WTC11 (cell line): ENCODE results near the gene ZNF496. TPM values are rescaled to one million over a fixed set of nuclear protein-coding genes. Genes with fewer than 3 reads are reported as not detected.

Experiments used
- ATAC-seq: fragments of 200-7000 bp; cut with Tn5 transposase; 2 replicates; pipeline ENCODE4 v1.10.0; 2021; ENCODE audit warnings: mild to moderate bottlenecking, moderate library complexity
- CTCF ChIA-PET: fragments of 300-600 bp; sonication (Branson Sonifier 250); formaldehyde crosslinking; loops from one replicate; lab custom pipeline; 2021; ENCODE audit warnings: antibody characterized with exemption; lab: Charles Lee
- POLR2A ChIA-PET: fragments of 350-600 bp; sonication (Branson Sonifier 250); formaldehyde crosslinking; loops from one replicate; lab custom pipeline; 2021; ENCODE audit warnings: antibody characterized with exemption; lab: Charles Lee
- DNase-seq: peaks from one replicate; pipeline ENCODE4 v3.0.0; 2021; ENCODE audit warnings: low spot score
- H3K27ac Mint-ChIP-seq: 2 replicates; pipeline ENCODE4 v1.8.0; 2021; ENCODE audit warnings: mixed read lengths
- H3K27me3 Mint-ChIP-seq: 2 replicates; pipeline ENCODE4 v1.8.0; 2021; ENCODE audit warnings: low read depth, mild to moderate bottlenecking, moderate library complexity, mixed read lengths
- H3K36me3 Mint-ChIP-seq: 2 replicates; pipeline ENCODE4 v1.8.0; 2021; ENCODE audit warnings: mixed read lengths
- H3K4me1 Mint-ChIP-seq: 2 replicates; pipeline ENCODE4 v1.8.0; 2022; ENCODE audit warnings: mixed read lengths
- H3K4me3 Mint-ChIP-seq: 2 replicates; pipeline ENCODE4 v1.8.0; 2021; ENCODE audit warnings: mild to moderate bottlenecking, moderate library complexity, mixed read lengths
- H3K9me3 Mint-ChIP-seq: 2 replicates; pipeline ENCODE4 v1.8.0; 2021; ENCODE audit warnings: mixed read lengths
- ELF4 ChIP-seq: sonication (generic); formaldehyde crosslinking; IDR thresholded peaks from 2 replicates; pipeline ENCODE4 v1.8.1; 2022; ENCODE audit warnings: low read depth, mild to moderate bottlenecking, moderate library complexity, missing genetic modification reagents
- EMX1 ChIP-seq: fragments of 250-450 bp; sonication (Bioruptor Pico); IDR thresholded peaks from 2 replicates; pipeline ENCODE4 v1.8.0; 2021; ENCODE audit warnings: mild to moderate bottlenecking
- HMGA2 ChIP-seq: fragments of 250-450 bp; sonication (Bioruptor Pico); IDR thresholded peaks from 2 replicates; pipeline ENCODE4 v1.4.0; 2021; ENCODE audit warnings: mild to moderate bottlenecking, moderate library complexity
- JAZF1 ChIP-seq: fragments of 250-450 bp; sonication (Bioruptor Pico); IDR thresholded peaks from 2 replicates; pipeline ENCODE4 v1.9.0; 2021; ENCODE audit warnings: moderate library complexity, mild to moderate bottlenecking, inconsistent platforms
- JUN ChIP-seq: sonication (generic); formaldehyde crosslinking; IDR thresholded peaks from 2 replicates; pipeline ENCODE4 v1.8.0; 2023; ENCODE audit warnings: mild to moderate bottlenecking, missing genetic modification reagents
- NFATC4 ChIP-seq: fragments of 250-450 bp; sonication (Bioruptor Pico); IDR thresholded peaks from 2 replicates; pipeline ENCODE4 v1.9.0; 2021; ENCODE audit warnings: mild to moderate bottlenecking
- OVOL2 ChIP-seq: fragments of 250-450 bp; sonication (Bioruptor Pico); IDR thresholded peaks from 2 replicates; pipeline ENCODE4 v1.9.0; 2021; ENCODE audit warnings: mild to moderate bottlenecking, borderline replicate concordance
- TEAD1 ChIP-seq: sonication (generic); formaldehyde crosslinking; IDR thresholded peaks from 2 replicates; pipeline ENCODE4 v1.8.0; 2022; ENCODE audit warnings: mild to moderate bottlenecking, missing genetic modification reagents
- TEAD4 ChIP-seq: sonication (generic); formaldehyde crosslinking; IDR thresholded peaks from 2 replicates; pipeline ENCODE4 v1.8.0; 2022; ENCODE audit warnings: mild to moderate bottlenecking, missing genetic modification reagents
- ZNF121 ChIP-seq: sonication (generic); formaldehyde crosslinking; IDR thresholded peaks from 2 replicates; pipeline ENCODE4 v1.8.0; 2023; ENCODE audit warnings: missing genetic modification reagents
- ZNF232 ChIP-seq: sonication (generic); formaldehyde crosslinking; IDR thresholded peaks from 2 replicates; pipeline ENCODE4 v1.8.0; 2022; ENCODE audit warnings: mild to moderate bottlenecking, missing genetic modification reagents
- ZNF396 ChIP-seq: fragments of 250-450 bp; sonication (Bioruptor Pico); IDR thresholded peaks from 2 replicates; pipeline ENCODE4 v1.8.0; 2021; ENCODE audit warnings: mild to moderate bottlenecking, moderate library complexity, borderline replicate concordance
- ZNF423 ChIP-seq: fragments of 250-450 bp; sonication (Bioruptor Pico); IDR thresholded peaks from 2 replicates; pipeline ENCODE4 v2.1.2; 2022; ENCODE audit warnings: mild to moderate bottlenecking, moderate library complexity
- total RNA-seq: library from RNA; stranded (reverse); gene quantifications from 3 replicates; pipeline ENCODE4 v1.2.3, GENCODE V29; 2021
- TF ChIP-seq, protein P1 (sequence below): fragments of 200-600 bp; IDR thresholded peaks from 2 replicates; pipeline ENCODE4 v1.8.0; 2022; ENCODE audit warnings: antibody characterized with exemption
- TF ChIP-seq, protein P2 (sequence below): sonication (generic); formaldehyde crosslinking; IDR thresholded peaks from 2 replicates; pipeline ENCODE4 v1.8.1; 2023; ENCODE audit warnings: mild to moderate bottlenecking, missing genetic modification reagents, moderate library complexity
- TF ChIP-seq, protein P3 (sequence below): sonication (generic); formaldehyde crosslinking; conservative IDR thresholded peaks from 2 replicates; pipeline ENCODE4 v1.8.1; 2022; ENCODE audit warnings: mild to moderate bottlenecking, missing genetic modification reagents
- TF ChIP-seq, protein P4 (sequence below): sonication (generic); formaldehyde crosslinking; IDR thresholded peaks from 2 replicates; pipeline ENCODE4 v1.8.0; 2022; ENCODE audit warnings: mild to moderate bottlenecking, missing genetic modification reagents
- TF ChIP-seq, protein P5 (sequence below): fragments of 250-450 bp; sonication (Bioruptor Pico); IDR thresholded peaks from 2 replicates; pipeline ENCODE4 v2.1.2; 2022; ENCODE audit warnings: mild to moderate bottlenecking, moderate library complexity
- TF ChIP-seq, protein P6 (sequence below): sonication (generic); formaldehyde crosslinking; IDR thresholded peaks from 2 replicates; pipeline ENCODE4 v1.8.0; 2023; ENCODE audit warnings: missing genetic modification reagents, mild to moderate bottlenecking, borderline replicate concordance

Gene ZNF496
- total RNA-seq, 1 experiment from 2014 or later: 88.3 TPM

DNA sequence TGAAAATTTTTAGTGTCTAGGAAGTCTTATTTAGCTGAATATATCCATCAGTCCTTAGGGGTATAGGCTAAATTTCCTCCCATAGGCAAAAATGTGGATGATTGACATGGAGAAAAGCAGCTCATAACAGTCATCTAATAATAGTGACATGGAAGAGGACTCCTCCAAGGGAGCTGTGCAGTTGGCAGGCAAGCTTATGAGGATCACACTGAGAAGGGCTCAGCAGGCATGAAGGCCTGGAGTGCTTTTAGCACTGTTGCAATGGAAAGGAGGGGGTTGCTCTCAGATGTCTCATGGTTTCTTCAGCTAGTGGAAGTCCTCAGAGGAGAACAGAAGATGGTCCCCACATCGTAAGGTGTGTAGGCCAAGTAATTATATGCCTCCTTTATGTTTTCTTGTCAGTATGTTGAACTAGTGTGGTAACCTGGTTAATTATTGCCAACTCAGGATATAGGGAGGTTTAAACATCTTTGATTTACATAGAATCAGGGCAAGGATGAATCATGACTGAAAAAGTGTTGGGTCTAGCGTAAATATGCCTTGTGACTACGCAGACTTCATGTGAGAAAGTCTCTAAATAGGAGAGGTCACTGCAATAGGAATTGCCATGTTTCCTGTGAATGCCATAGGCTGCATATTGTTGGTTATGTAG, 56.9 kb downstream of the ZNF496 start (continued):
- TF ChIP-seq, protein P1, sequence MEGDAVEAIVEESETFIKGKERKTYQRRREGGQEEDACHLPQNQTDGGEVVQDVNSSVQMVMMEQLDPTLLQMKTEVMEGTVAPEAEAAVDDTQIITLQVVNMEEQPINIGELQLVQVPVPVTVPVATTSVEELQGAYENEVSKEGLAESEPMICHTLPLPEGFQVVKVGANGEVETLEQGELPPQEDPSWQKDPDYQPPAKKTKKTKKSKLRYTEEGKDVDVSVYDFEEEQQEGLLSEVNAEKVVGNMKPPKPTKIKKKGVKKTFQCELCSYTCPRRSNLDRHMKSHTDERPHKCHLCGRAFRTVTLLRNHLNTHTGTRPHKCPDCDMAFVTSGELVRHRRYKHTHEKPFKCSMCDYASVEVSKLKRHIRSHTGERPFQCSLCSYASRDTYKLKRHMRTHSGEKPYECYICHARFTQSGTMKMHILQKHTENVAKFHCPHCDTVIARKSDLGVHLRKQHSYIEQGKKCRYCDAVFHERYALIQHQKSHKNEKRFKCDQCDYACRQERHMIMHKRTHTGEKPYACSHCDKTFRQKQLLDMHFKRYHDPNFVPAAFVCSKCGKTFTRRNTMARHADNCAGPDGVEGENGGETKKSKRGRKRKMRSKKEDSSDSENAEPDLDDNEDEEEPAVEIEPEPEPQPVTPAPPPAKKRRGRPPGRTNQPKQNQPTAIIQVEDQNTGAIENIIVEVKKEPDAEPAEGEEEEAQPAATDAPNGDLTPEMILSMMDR: no peak
- TF ChIP-seq OVOL2 (no peak), JAZF1 (CRISPR knock-in tag) (no peak), EMX1 (CRISPR knock-in tag) (no peak), HMGA2 (CRISPR knock-in tag) (no peak), JUN (CRISPR knock-in tag) (no peak)

DNA sequence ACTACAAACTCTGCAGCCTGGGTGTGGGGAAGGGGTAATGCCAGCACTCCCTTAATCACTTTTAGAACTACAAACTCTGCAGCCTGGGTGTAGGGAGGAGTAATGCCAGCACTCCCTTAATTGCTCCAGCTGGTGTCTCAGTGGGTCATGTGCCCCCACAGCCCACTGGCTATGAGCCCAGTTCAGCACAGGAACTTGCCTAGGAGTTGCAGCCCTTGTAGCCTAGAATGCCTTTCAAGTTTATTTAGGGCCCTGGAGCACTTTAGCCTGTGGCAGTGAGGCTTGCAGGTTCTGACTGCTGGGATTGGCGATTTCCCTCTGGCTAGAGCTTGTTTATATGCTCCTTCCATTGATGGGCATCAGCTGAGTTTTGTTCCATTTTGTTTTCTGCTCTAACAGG, 58.7 kb downstream of the ZNF496 start:
- TF ChIP-seq, protein P2, sequence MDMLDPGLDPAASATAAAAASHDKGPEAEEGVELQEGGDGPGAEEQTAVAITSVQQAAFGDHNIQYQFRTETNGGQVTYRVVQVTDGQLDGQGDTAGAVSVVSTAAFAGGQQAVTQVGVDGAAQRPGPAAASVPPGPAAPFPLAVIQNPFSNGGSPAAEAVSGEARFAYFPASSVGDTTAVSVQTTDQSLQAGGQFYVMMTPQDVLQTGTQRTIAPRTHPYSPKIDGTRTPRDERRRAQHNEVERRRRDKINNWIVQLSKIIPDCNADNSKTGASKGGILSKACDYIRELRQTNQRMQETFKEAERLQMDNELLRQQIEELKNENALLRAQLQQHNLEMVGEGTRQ (CRISPR knock-in tag): peak; percentile 15; the same call in 1 of the 2 replicates
- TF ChIP-seq TEAD4 (CRISPR knock-in tag): no peak
- TF ChIP-seq, all 79 proteins: peak for 1
- H3K27me3 Mint-ChIP-seq: peaks cover 14% of the 10 kb centered on the region
- peaks cover 24% of the 10 kb centered on the region for H3K36me3 Mint-ChIP-seq
- peak; percentile 70 for ATAC-seq
- H3K4me1 Mint-ChIP-seq: peaks cover 6% of the 10 kb centered on the region
- POLR2A ChIA-PET: no interaction called here
- no peak overlapping the region for H3K4me3 Mint-ChIP-seq
- DNase-seq: no peak
- CTCF ChIA-PET: no interaction called here
- peaks cover 29% of the 10 kb centered on the region for H3K9me3 Mint-ChIP-seq
- no peak overlapping the region for H3K27ac Mint-ChIP-seq

DNA sequence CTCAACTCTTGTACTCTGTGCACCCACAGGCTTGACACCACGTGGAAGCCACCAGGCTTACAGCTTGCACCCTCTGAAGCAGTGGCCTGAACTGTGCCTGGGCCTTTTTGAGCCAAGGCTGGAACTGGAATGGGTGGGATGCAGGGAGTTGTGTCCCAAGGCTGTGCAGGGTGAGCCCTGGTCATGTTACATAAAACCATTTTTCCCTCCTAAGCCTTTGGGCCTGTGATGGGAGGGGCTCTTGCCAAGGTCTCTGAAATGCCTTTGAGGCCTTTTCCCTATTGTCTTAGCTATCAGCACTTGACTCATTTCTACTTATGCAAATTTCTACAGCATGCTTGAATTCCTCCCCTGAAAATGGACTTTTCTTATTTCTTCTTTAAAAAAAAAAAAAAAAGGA, 61.7 kb downstream of the ZNF496 start:
- no peak for DNase-seq
- H3K36me3 Mint-ChIP-seq: peaks cover 24% of the 10 kb centered on the region
- peaks cover 12% of the 10 kb centered on the region for H3K27me3 Mint-ChIP-seq
- H3K4me3 Mint-ChIP-seq: no peak overlapping the region
- H3K9me3 Mint-ChIP-seq: peaks cover 29% of the 10 kb centered on the region
- TF ChIP-seq, protein P3, sequence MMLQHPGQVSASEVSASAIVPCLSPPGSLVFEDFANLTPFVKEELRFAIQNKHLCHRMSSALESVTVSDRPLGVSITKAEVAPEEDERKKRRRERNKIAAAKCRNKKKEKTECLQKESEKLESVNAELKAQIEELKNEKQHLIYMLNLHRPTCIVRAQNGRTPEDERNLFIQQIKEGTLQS (CRISPR knock-in tag): no peak
- TF ChIP-seq ZNF232 (no peak), ZNF121 (CRISPR knock-in tag) (no peak)
- TF ChIP-seq, all 79 proteins: peak for 0
- Mint-ChIP-seq H3K4me1 (peaks cover 6% of the 10 kb centered on the region), H3K27ac (no peak overlapping the region)
- ChIA-PET POLR2A (no interaction called here), CTCF (no interaction called here)
- ATAC-seq: no peak

DNA sequence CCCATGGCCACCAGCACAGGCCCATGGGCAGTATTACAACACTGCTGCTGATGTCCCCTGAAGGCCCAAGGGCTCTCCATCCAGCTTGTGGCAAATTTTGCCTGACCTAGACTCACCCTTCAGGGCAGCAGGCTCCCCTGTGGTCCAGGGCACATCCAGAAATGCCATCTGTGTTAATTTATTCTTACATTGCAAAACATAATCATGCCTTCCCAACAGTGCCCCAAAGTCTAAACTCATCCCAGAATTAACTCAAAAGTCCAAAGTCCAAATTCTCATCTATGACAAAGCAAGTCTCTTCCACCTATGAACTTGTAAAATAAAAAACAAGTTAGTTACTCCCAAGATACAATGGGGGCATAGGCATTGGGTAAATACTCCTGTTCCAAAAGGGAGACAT, 62.5 kb downstream of the ZNF496 start:
- peaks cover 24% of the 10 kb centered on the region for H3K36me3 Mint-ChIP-seq
- CTCF ChIA-PET: no interaction called here
- TF ChIP-seq NFATC4 (CRISPR knock-in tag): no peak
- no peak for TF ChIP-seq EMX1 (CRISPR knock-in tag)
- TF ChIP-seq, protein P4, sequence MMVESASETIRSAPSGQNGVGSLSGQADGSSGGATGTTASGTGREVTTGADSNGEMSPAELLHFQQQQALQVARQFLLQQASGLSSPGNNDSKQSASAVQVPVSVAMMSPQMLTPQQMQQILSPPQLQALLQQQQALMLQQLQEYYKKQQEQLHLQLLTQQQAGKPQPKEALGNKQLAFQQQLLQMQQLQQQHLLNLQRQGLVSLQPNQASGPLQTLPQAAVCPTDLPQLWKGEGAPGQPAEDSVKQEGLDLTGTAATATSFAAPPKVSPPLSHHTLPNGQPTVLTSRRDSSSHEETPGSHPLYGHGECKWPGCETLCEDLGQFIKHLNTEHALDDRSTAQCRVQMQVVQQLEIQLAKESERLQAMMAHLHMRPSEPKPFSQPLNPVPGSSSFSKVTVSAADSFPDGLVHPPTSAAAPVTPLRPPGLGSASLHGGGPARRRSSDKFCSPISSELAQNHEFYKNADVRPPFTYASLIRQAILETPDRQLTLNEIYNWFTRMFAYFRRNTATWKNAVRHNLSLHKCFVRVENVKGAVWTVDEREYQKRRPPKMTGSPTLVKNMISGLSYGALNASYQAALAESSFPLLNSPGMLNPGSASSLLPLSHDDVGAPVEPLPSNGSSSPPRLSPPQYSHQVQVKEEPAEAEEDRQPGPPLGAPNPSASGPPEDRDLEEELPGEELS (CRISPR knock-in tag): no peak
- no peak for TF ChIP-seq ELF4 (CRISPR knock-in tag)
- TF ChIP-seq, protein P5, sequence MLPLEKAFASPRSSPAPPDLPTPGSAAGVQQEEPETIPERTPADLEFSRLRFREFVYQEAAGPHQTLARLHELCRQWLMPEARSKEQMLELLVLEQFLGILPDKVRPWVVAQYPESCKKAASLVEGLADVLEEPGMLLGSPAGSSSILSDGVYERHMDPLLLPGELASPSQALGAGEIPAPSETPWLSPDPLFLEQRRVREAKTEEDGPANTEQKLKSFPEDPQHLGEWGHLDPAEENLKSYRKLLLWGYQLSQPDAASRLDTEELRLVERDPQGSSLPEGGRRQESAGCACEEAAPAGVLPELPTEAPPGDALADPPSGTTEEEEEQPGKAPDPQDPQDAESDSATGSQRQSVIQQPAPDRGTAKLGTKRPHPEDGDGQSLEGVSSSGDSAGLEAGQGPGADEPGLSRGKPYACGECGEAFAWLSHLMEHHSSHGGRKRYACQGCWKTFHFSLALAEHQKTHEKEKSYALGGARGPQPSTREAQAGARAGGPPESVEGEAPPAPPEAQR (CRISPR knock-in tag): no peak
- TF ChIP-seq JAZF1 (CRISPR knock-in tag): no peak
- TF ChIP-seq, protein P6, sequence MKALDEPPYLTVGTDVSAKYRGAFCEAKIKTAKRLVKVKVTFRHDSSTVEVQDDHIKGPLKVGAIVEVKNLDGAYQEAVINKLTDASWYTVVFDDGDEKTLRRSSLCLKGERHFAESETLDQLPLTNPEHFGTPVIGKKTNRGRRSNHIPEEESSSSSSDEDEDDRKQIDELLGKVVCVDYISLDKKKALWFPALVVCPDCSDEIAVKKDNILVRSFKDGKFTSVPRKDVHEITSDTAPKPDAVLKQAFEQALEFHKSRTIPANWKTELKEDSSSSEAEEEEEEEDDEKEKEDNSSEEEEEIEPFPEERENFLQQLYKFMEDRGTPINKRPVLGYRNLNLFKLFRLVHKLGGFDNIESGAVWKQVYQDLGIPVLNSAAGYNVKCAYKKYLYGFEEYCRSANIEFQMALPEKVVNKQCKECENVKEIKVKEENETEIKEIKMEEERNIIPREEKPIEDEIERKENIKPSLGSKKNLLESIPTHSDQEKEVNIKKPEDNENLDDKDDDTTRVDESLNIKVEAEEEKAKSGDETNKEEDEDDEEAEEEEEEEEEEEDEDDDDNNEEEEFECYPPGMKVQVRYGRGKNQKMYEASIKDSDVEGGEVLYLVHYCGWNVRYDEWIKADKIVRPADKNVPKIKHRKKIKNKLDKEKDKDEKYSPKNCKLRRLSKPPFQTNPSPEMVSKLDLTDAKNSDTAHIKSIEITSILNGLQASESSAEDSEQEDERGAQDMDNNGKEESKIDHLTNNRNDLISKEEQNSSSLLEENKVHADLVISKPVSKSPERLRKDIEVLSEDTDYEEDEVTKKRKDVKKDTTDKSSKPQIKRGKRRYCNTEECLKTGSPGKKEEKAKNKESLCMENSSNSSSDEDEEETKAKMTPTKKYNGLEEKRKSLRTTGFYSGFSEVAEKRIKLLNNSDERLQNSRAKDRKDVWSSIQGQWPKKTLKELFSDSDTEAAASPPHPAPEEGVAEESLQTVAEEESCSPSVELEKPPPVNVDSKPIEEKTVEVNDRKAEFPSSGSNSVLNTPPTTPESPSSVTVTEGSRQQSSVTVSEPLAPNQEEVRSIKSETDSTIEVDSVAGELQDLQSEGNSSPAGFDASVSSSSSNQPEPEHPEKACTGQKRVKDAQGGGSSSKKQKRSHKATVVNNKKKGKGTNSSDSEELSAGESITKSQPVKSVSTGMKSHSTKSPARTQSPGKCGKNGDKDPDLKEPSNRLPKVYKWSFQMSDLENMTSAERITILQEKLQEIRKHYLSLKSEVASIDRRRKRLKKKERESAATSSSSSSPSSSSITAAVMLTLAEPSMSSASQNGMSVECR (CRISPR knock-in tag): no peak
- no peak for TF ChIP-seq TEAD1
- no peak for TF ChIP-seq ZNF232
- no peak for TF ChIP-seq ZNF396
- TF ChIP-seq ZNF423 (CRISPR knock-in tag): no peak

More for the DNA sequence above, 62.5 kb downstream of the ZNF496 start:
- Mint-ChIP-seq H3K27ac (no peak overlapping the region), H3K4me1 (peaks cover 6% of the 10 kb centered on the region), H3K4me3 (no peak overlapping the region), H3K9me3 (peaks cover 36% of the 10 kb centered on the region), H3K27me3 (peaks cover 12% of the 10 kb centered on the region)
- POLR2A ChIA-PET: no interaction called here
- no peak for DNase-seq
- no peak for ATAC-seq
